Thyroid gland (tissue), 4 donors: ENCODE data around the gene DSG4.

Experiments used
- CTCF ChIP-seq, 6 experiments: fragments of 200-600 bp in 3 of 6; fragments of 450-650 bp in 3 of 6; sonication (generic) in 3 of 6; IDR thresholded peaks; one replicate each; pipeline ENCODE4 v1.5.1; 2016 to 2019; ENCODE audit warnings: antibody characterized with exemption in 6 of 6, mild to moderate bottlenecking in 2 of 6, inconsistent platforms in 1 of 6, moderate library complexity in 1 of 6
- POLR2A ChIP-seq, 2 donors: fragments of 450-650 bp; IDR thresholded peaks; one replicate each; pipeline ENCODE4 v1.6.1; 2017; ENCODE audit warnings: antibody characterized with exemption in 2 of 2, mild to moderate bottlenecking in 2 of 2, moderate library complexity in 1 of 2

GRCh38 chr18:31432316-31432715 lies 55.7 kb downstream of the DSG4 start:
- no peak for TF ChIP-seq POLR2A (IDR thresholded peaks at IDR 0.05)
- TF ChIP-seq CTCF (IDR thresholded peaks at IDR 0.05), result no peak
